HepG2 (cell line): Measurements from ENCODE around the gene CRYZ. TPM values are rescaled to one million over a fixed set of nuclear protein-coding genes. Genes with fewer than 3 reads are reported as not detected.
A peak's percentile ranks its signal among the peaks of the same experiment; 100 is the strongest.

Experiments used
- AFF4 ChIP-seq: sonication (generic); formaldehyde crosslinking; IDR thresholded peaks from 2 replicates; pipeline ENCODE4 v1.4.0; 2020; ENCODE audit warnings: missing genetic modification reagents
- HNRNPH1 ChIP-seq: fragments of 200-400 bp; formaldehyde crosslinking; optimal IDR thresholded peaks from 2 replicates; pipeline ENCODE3; 2017; ENCODE audit warnings: mild to moderate bottlenecking, low read depth, low read length
- IRF2 ChIP-seq: IDR thresholded peaks from 2 replicates; pipeline ENCODE4 v1.6.1; 2018; ENCODE audit warnings: missing genetic modification reagents, missing compliant biosample characterization
- KAT2B ChIP-seq: fragments of 150-350 bp; IDR thresholded peaks from 2 replicates; pipeline ENCODE4 v1.6.1; 2014; ENCODE audit warnings: low read depth, low read length, borderline replicate concordance
- NRL ChIP-seq: sonication (generic); formaldehyde crosslinking; IDR thresholded peaks from 2 replicates; pipeline ENCODE4 v1.5.0; 2020; ENCODE audit warnings: missing genetic modification reagents, mild to moderate bottlenecking, moderate library complexity, borderline replicate concordance
- PCBP1 ChIP-seq: fragments of 200-400 bp; formaldehyde crosslinking; IDR thresholded peaks from 2 replicates; pipeline ENCODE4 v1.6.1; 2017; ENCODE audit warnings: mild to moderate bottlenecking, low read depth, low read length, borderline replicate concordance
- RARA ChIP-seq: IDR thresholded peaks from 2 replicates; pipeline ENCODE4 v1.6.1; 2016; ENCODE audit warnings: missing genetic modification reagents, missing compliant biosample characterization
- SMARCE1 ChIP-seq: fragments of 450-650 bp; IDR thresholded peaks from 2 replicates; pipeline ENCODE4 v1.6.1; 2017; ENCODE audit warnings: borderline replicate concordance
- STAG1 ChIP-seq: sonication (generic); formaldehyde crosslinking; IDR thresholded peaks from 2 replicates; pipeline ENCODE4 v1.4.0; 2020; ENCODE audit warnings: missing genetic modification reagents
- THAP11 ChIP-seq: IDR thresholded peaks from 2 replicates; pipeline ENCODE4 v1.6.1; 2016; ENCODE audit warnings: missing biosample characterization, missing genetic modification reagents
- ZBTB40 ChIP-seq, 2 experiments: fragments of 450-650 bp in 1 of 2; sonication (generic) in 1 of 2; formaldehyde crosslinking in 1 of 2; IDR thresholded peaks; 2 replicates each; pipeline versions ENCODE4 v1.6.1 to v1.8.0; 2016 to 2022; ENCODE audit warnings: antibody characterized with exemption in 1 of 2, mild to moderate bottlenecking in 1 of 2, missing genetic modification reagents in 1 of 2
- polyA plus RNA-seq, 8 experiments: library from polyadenylated mRNA; depleted of rRNA in 3 of 8; stranded (reverse) in 7 of 8; unstranded in 1 of 8; fragments of >200 nt; fragmentation: Illumina TruSeq in 4 of 8; extraction: Trizol in 4 of 8; gene quantifications; 2 replicates each; pipeline versions ENCODE4 v1.2.1 to v1.2.3, GENCODE V29; 2011 to 2016; ENCODE audit warnings: low read depth in 4 of 8, missing spikeins in 1 of 8, mixed read lengths in 1 of 8; ENCODE audit not compliant: insufficient read depth in 1 of 8
- total RNA-seq, 5 experiments: library from RNA; depleted of rRNA; stranded (reverse); fragments of >200 nt; fragmentation: Illumina TruSeq; extraction: Trizol; gene quantifications; 2 replicates each; pipeline ENCODE4 v1.2.3, GENCODE V29; 2016; ENCODE audit warnings: low read depth in 1 of 5
- TF ChIP-seq, protein P1 (sequence below): sonication (generic); formaldehyde crosslinking; IDR thresholded peaks from 2 replicates; pipeline ENCODE4 v1.4.0; 2020; ENCODE audit warnings: missing genetic modification reagents, mild to moderate bottlenecking, borderline replicate concordance

CRYZ gene
- total and polyA plus RNA-seq, 2 of the 13 experiments (the other 11 are each of a cell fraction or from before 2014, with no cell fraction given), result 115 to 211 TPM

DNA sequence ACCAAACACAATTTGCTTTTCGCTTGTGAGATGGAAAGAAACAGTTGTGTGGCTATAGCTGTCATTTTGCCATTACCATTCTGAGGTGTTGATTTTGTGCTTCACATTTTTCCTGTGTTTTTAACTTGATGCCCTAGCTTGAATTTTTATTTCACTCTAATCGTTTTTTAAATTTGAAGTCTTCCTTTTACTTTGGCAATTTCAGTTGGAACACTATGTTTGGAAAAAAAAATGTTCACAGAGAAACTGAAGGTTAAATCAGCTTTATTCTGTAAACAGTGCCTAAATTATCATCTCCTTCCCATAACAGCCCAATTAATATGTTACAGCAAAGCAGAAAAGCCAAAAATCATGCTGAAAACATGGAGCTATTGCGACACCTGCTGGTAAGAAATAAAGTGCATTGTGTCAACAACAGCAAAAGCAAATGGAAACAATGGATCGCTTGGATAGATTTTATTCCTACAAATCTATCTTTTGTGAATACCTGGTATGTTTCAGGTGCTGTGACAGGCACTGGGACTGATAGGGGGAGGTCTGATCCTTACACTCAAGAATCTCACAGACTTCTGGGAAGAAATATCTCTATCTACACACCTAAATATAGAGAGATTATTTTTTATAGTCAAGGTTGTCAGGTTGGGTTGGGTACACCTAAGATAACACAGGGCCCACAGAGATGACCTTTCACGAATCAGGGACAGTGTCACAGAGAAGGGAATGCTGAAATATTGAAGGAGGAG lies 43.1 kb downstream of the CRYZ start (continued):
- TF ChIP-seq, protein P1, sequence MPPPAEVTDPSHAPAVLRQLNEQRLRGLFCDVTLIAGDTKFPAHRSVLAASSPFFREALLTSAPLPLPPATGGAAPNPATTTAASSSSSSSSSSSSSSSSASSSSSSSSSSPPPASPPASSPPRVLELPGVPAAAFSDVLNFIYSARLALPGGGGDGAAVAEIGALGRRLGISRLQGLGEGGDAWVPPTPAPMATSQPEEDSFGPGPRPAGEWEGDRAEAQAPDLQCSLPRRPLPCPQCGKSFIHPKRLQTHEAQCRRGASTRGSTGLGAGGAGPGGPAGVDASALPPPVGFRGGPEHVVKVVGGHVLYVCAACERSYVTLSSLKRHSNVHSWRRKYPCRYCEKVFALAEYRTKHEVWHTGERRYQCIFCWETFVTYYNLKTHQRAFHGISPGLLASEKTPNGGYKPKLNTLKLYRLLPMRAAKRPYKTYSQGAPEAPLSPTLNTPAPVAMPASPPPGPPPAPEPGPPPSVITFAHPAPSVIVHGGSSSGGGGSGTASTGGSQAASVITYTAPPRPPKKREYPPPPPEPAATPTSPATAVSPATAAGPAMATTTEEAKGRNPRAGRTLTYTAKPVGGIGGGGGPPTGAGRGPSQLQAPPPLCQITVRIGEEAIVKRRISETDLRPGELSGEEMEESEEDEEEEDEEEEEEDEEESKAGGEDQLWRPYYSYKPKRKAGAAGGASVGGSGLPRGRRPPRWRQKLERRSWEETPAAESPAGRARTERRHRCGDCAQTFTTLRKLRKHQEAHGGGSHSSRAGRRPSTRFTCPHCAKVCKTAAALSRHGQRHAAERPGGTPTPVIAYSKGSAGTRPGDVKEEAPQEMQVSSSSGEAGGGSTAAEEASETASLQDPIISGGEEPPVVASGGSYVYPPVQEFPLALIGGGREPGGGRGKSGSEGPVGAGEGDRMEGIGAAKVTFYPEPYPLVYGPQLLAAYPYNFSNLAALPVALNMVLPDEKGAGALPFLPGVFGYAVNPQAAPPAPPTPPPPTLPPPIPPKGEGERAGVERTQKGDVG (CRISPR knock-in tag), result no peak
- no peak for TF ChIP-seq NRL (CRISPR knock-in tag)
- no peak for TF ChIP-seq KAT2B
- TF ChIP-seq THAP11, result 0 out of 2 replicates have a peak, but pooled peaks have one; percentile 25
- no peak for TF ChIP-seq HNRNPH1
- peak; percentile 89 for TF ChIP-seq STAG1 (CRISPR knock-in tag)
- no peak for TF ChIP-seq SMARCE1
- TF ChIP-seq RARA, result no peak
- TF ChIP-seq PCBP1, result no peak
- no peak for TF ChIP-seq AFF4 (CRISPR knock-in tag)
- no peak for TF ChIP-seq ZBTB40 (IDR thresholded peaks at IDR 0.05)
- no peak for TF ChIP-seq ZBTB40 (CRISPR knock-in tag; IDR thresholded peaks at IDR 0.05)
- no peak for TF ChIP-seq IRF2 (CRISPR knock-in tag)
